Memory B cell (primary cell): Measurements from ENCODE around the gene STK39.

Source experiments
- ATAC-seq: fragments of 150-1000 bp; cut with Tn5 transposase; 2 replicates; pipeline ENCODE4 v1.10.0; 2021; ENCODE audit warnings: low read depth, mild to moderate bottlenecking, moderate library complexity
- DNase-seq, 2 donors: peaks; one replicate each; pipeline ENCODE4 v3.0.0; 2022; ENCODE audit warnings: low spot score in 2 of 2
- H3K27ac Mint-ChIP-seq: one replicate; pipeline ENCODE4 v1.8.0; 2022; ENCODE audit warnings: mild to moderate bottlenecking, moderate library complexity, mixed read lengths
- H3K27me3 Mint-ChIP-seq: one replicate; pipeline ENCODE4 v1.8.0; 2022; ENCODE audit warnings: mixed read lengths
- H3K36me3 Mint-ChIP-seq: one replicate; pipeline ENCODE4 v1.8.0; 2022; ENCODE audit warnings: mild to moderate bottlenecking, mixed read lengths
- H3K4me1 Mint-ChIP-seq: one replicate; pipeline ENCODE4 v1.8.0; 2022; ENCODE audit warnings: mixed read lengths
- H3K4me3 Mint-ChIP-seq: one replicate; pipeline ENCODE4 v1.8.0; 2022; ENCODE audit warnings: mild to moderate bottlenecking, moderate library complexity, mixed read lengths
- H3K9me3 Mint-ChIP-seq: one replicate; pipeline ENCODE4 v1.8.0; 2022; ENCODE audit warnings: mixed read lengths

The STK39 gene

GRCh38 chr2:168191955-168192785 lies 55.2 kb downstream of the STK39 start:
- H3K36me3 Mint-ChIP-seq: peaks cover 2% of the 10 kb centered on the region
- no peak overlapping the region for H3K4me3 Mint-ChIP-seq
- no peaks in the 10 kb centered on the region for H3K9me3 Mint-ChIP-seq
- DNase-seq (no peak), ATAC-seq (no peak)
- no peaks in the 10 kb centered on the region for H3K27me3 Mint-ChIP-seq
- peaks cover 32% of the 10 kb centered on the region for H3K4me1 Mint-ChIP-seq
- peak overlapping the region; percentile 22 for H3K27ac Mint-ChIP-seq

GRCh38 chr2:168190590-168191336 lies 56.6 kb downstream of the STK39 start:
- Mint-ChIP-seq H3K27ac (no peak overlapping the region), H3K27me3 (no peaks in the 10 kb centered on the region), H3K9me3 (no peaks in the 10 kb centered on the region), H3K4me3 (no peak overlapping the region), H3K4me1 (peaks cover 27% of the 10 kb centered on the region), H3K36me3 (no peaks in the 10 kb centered on the region)
- ATAC-seq (no peak), DNase-seq (no peak)

GRCh38 chr2:168189835-168190569 lies 57.4 kb downstream of the STK39 start:
- no peak overlapping the region for H3K27ac Mint-ChIP-seq
- H3K4me3 Mint-ChIP-seq: no peak overlapping the region
- H3K4me1 Mint-ChIP-seq: peaks cover 21% of the 10 kb centered on the region

GRCh38 chr2:168188002-168188401 lies 59.4 kb downstream of the STK39 start:
- Mint-ChIP-seq H3K4me3 (no peak overlapping the region), H3K27ac (no peak overlapping the region), H3K36me3 (no peaks in the 10 kb centered on the region), H3K4me1 (peaks cover 11% of the 10 kb centered on the region), H3K27me3 (no peaks in the 10 kb centered on the region), H3K9me3 (no peaks in the 10 kb centered on the region)
- ATAC-seq: no peak
- DNase-seq: no peak

More at GRCh38 chr2:168189835-168190569, 57.4 kb downstream of the STK39 start:
- ATAC-seq: no peak
- no peak for DNase-seq
- no peaks in the 10 kb centered on the region for H3K27me3 Mint-ChIP-seq
- H3K9me3 Mint-ChIP-seq: no peaks in the 10 kb centered on the region
- H3K36me3 Mint-ChIP-seq: no peaks in the 10 kb centered on the region

GRCh38 chr2:168186452-168186851 lies 60.9 kb downstream of the STK39 start:
- Mint-ChIP-seq H3K4me1 (peaks cover 2% of the 10 kb centered on the region), H3K27me3 (no peaks in the 10 kb centered on the region), H3K9me3 (no peaks in the 10 kb centered on the region), H3K36me3 (peaks cover 4% of the 10 kb centered on the region), H3K27ac (no peak overlapping the region), H3K4me3 (no peak overlapping the region)
- DNase-seq (no peak), ATAC-seq (no peak)

- no peak for DNase-seq
- no peak for ATAC-seq
- no peak overlapping the region for H3K4me3 Mint-ChIP-seq
- peaks cover 4% of the 10 kb centered on the region for H3K36me3 Mint-ChIP-seq
- no peaks in the 10 kb centered on the region for H3K27me3 Mint-ChIP-seq
- no peak overlapping the region for H3K27ac Mint-ChIP-seq
- H3K4me1 Mint-ChIP-seq: peaks cover 2% of the 10 kb centered on the region
- no peaks in the 10 kb centered on the region for H3K9me3 Mint-ChIP-seq
Measured at GRCh38 chr2:168185583-168186274, 61.7 kb downstream of the STK39 start.

GRCh38 chr2:168184681-168185513 lies 62.5 kb downstream of the STK39 start:
- H3K36me3 Mint-ChIP-seq: peaks cover 4% of the 10 kb centered on the region
- ATAC-seq (no peak), DNase-seq (no peak)
- no peak overlapping the region for H3K4me3 Mint-ChIP-seq
- H3K27ac Mint-ChIP-seq: no peak overlapping the region
- H3K9me3 Mint-ChIP-seq: no peaks in the 10 kb centered on the region
- no peaks in the 10 kb centered on the region for H3K27me3 Mint-ChIP-seq
- peaks cover 2% of the 10 kb centered on the region for H3K4me1 Mint-ChIP-seq

- ATAC-seq (no peak), DNase-seq (no peak)
- no peaks in the 10 kb centered on the region for H3K9me3 Mint-ChIP-seq
- H3K27me3 Mint-ChIP-seq: no peaks in the 10 kb centered on the region
- no peak overlapping the region for H3K4me3 Mint-ChIP-seq
- peaks cover 8% of the 10 kb centered on the region for H3K36me3 Mint-ChIP-seq
- H3K27ac Mint-ChIP-seq: peak overlapping the region; percentile 63
- H3K4me1 Mint-ChIP-seq: peaks cover 4% of the 10 kb centered on the region
Measured at GRCh38 chr2:168183308-168183997, 63.9 kb downstream of the STK39 start.

- Mint-ChIP-seq H3K4me1 (peaks cover 7% of the 10 kb centered on the region), H3K27ac (peak overlapping the region; percentile 63), H3K9me3 (no peaks in the 10 kb centered on the region), H3K36me3 (peaks cover 8% of the 10 kb centered on the region), H3K27me3 (no peaks in the 10 kb centered on the region), H3K4me3 (no peak overlapping the region)
- no peak for DNase-seq
- ATAC-seq: no peak
Measured at GRCh38 chr2:168182550-168183249, 64.7 kb downstream of the STK39 start.

GRCh38 chr2:168181825-168182224 lies 65.6 kb downstream of the STK39 start:
- peaks cover 8% of the 10 kb centered on the region for H3K36me3 Mint-ChIP-seq
- ATAC-seq (no peak), DNase-seq (no peak)
- H3K4me3 Mint-ChIP-seq: no peak overlapping the region
- no peak overlapping the region for H3K27ac Mint-ChIP-seq
- no peaks in the 10 kb centered on the region for H3K9me3 Mint-ChIP-seq
- H3K27me3 Mint-ChIP-seq: no peaks in the 10 kb centered on the region
- peaks cover 14% of the 10 kb centered on the region for H3K4me1 Mint-ChIP-seq

GRCh38 chr2:168180914-168181313 lies 66.5 kb downstream of the STK39 start:
- peaks cover 17% of the 10 kb centered on the region for H3K4me1 Mint-ChIP-seq
- DNase-seq: no peak
- H3K27me3 Mint-ChIP-seq: no peaks in the 10 kb centered on the region
- no peak for ATAC-seq
- no peaks in the 10 kb centered on the region for H3K9me3 Mint-ChIP-seq
- H3K4me3 Mint-ChIP-seq: no peak overlapping the region
- no peak overlapping the region for H3K27ac Mint-ChIP-seq
- peaks cover 8% of the 10 kb centered on the region for H3K36me3 Mint-ChIP-seq

- Mint-ChIP-seq H3K4me1 (peaks cover 17% of the 10 kb centered on the region), H3K27ac (no peak overlapping the region), H3K9me3 (no peaks in the 10 kb centered on the region), H3K36me3 (peaks cover 8% of the 10 kb centered on the region), H3K4me3 (no peak overlapping the region), H3K27me3 (no peaks in the 10 kb centered on the region)
- ATAC-seq (no peak), DNase-seq (no peak)
Measured at GRCh38 chr2:168180483-168180882, 66.9 kb downstream of the STK39 start.
